ENCODE measurements around the gene FCAMR. TPM values are rescaled to one million over a fixed set of nuclear protein-coding genes. Genes with fewer than 3 reads are reported as not detected.
A peak's percentile ranks its signal among the peaks of the same experiment; 100 is the strongest.

The FCAMR gene
- total RNA-seq, 1 donor from 2014 or later: 3.6 TPM

GRCh38 chr1:207000651-207001291 lies 30.5 kb upstream of the FCAMR start:
- no peak for DNase-seq (ENCODE audit: low read depth)

DNA sequence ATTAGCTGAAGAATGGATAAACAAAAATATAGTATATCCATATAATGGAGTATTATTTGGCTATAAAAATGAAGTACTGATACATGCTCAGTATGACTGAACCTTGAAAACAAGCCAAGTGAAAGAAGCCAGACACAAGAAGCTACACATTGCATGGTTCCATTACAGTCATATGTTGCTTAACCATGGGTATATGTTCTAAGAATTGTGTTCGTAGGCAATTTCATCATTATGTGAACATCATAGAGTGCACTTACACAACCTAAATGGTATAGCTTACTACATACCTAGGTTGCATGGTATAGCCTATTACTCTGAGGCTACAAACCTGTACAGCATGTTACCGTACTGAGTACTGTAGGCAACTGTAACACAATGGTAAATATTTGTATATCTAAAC lies 28.6 kb upstream of the FCAMR start:
- no peak for DNase-seq (ENCODE audit: low read depth)

DNA sequence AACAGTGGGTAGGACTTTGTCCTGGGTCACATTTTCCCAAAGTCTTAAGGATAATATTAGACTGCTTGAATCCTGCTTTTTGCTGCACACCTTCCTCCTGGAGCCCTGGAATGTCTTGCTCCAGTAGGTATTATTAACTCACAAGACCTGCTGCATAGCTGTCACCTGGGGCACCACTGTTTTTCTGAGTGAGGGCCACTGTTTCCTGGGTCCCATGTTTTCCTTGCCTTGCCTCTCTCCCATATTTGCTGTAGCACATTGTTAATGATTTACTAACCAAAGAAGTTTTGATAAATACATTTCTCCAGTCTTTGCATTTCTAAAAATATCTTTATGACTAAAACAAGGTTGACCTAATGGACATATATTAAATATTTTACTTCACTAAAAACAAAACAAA lies 22.5 kb upstream of the FCAMR start:
- peak; percentile 81 for DNase-seq (ENCODE audit: low read depth)

GRCh38 chr1:206987873-206988272 lies 17.6 kb upstream of the FCAMR start:
- no peak for DNase-seq (ENCODE audit: low read depth)

DNA sequence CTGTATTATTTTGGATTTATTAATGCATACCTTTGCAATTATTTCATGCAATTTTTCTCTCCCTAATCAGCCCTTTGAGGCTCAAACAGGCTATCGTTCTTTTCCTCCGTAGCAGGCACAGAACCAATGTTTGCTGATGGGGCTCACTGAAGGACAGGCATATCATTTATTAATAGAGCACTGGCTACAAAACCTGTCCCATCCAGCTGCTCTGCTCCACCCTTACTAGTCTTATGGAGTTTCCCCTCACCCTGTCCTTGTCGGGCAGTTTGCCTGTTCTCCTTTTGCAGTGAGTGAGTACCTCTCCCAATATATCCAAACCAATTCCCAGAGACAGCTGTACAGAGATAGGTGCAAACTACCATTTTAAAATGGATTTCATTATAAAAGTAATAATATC lies 16.6 kb upstream of the FCAMR start:
- DNase-seq (ENCODE audit: low read depth): no peak

GRCh38 chr1:206986402-206986801 lies 16.1 kb upstream of the FCAMR start:
- DNase-seq (ENCODE audit: low read depth): no peak

DNA sequence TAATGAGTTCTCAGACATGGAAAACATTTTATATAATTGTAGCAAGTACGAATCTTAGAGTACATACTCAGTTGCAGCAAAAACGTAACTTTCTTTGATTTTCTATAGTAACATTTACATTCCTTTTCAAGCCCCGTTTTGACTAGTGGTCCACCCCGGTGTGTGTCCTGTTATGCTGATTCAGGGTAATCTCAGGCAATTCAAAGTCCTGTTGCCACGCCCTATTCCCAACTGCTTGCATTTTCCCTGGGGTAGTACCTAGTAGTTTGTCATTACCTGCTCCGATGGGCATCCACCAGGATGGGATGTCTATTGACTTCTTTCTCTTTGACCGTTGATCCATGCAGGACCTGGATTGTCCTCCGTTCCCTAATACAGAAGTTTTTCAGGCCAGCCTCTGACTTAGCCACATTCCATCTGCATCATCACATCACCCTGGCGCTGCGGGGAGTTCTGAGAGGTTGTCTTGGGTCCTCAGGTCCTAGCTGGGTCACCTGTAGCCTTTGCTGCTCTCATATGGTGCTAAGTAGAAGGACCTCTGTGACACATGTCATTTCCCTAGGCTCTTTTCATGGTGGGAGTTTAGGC lies 15.0 kb upstream of the FCAMR start:
- no peak for DNase-seq (ENCODE audit: low read depth)

DNA sequence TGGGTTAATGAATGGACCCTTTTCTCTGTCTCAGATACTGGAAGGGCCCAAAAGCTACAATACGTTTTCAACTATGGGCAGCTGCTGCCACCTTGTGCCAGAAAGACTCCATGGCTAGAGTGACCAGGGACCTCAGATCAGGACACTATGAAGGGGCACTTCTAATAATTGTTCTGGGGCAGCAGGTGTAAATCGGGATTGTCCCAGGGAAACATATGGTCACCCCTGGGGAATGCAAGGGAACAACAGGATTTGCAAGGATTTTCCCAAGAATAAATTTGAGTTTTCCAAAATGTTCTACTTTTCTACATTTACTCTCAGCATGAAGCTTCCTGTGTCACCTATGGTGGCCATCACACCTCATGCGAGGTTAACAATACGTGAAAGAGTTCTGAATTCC lies 12.0 kb upstream of the FCAMR start:
- DNase-seq (ENCODE audit: low read depth): no peak

DNA sequence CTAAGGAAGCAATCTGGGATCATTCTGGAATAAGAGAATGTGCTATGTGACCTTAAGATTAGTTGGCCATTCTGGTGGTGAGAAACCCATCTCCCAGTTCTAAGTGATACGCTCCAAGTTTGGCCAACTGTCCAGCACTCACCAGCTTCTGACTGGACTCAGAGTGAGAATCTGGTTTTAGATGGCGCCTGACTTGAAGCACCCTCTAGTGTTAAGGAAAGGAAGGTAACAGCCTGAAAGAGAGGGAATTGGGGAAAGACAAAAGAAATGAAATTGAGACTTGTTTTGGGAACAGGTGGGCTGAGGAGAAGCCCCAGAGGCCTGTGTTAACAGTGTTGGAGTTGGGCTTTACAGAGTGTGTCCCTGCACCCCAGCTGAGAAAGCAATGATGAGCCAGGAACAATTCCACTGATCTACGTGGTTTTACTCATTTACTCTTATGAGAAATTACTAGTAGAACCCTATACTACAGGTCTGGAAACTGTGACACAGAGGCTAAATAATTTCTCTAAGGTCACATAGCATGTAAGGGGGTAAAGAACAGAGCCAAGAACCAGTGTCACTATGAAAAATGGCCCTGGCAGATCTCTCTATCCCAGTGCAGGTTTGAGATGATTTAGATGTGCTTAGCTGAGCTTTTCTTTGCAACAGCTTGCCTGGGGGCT lies 9.3 kb upstream of the FCAMR start:
- DNase-seq (ENCODE audit: low read depth): peak; percentile 57

- no peak for DNase-seq (ENCODE audit: low read depth)
These were observed 8.0 kb upstream of the FCAMR start for GRCh38 chr1:206978259-206978658.

GRCh38 chr1:206975306-206975705 lies 5.0 kb upstream of the FCAMR start:
- peak; percentile 53 for DNase-seq (ENCODE audit: low read depth)

DNA sequence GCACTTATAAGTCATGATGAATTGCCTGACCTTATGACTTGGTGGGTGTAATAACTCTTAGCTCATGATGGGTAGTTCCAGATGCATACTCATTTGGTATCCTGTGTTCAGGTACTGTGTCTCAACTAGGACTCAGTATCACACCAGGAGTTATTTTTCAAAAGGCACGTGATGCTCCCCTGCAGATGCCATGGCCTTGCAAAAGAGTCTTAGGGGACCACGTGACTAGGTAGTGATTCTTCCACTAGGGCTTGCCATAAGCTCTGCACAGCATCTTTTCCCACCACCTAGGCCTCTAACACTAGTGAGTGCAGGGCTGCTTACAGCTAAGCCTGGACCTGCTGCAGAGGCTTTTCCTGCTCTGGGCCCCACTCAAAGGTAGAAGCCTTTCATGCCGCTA lies 3.9 kb upstream of the FCAMR start:
- DNase-seq (ENCODE audit: low read depth): no peak

DNA sequence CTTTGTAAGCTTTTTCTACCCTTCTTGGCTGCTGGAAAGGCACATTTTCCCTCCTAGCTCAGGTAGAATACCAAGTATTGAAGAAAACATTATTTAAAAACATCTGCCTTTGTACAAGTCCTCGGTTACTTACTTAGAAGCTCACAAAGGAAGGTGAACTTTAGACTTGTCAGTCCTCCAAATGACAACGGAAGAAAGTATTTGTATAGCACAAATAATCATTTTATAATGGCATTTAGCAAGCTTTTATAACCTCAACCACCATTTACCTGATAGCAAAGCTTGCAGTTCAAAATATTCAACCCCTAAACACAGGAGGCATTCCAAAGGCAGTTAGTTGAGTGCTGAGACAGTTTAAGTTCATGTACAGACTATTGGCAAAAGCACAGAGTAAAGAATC lies 2.5 kb upstream of the FCAMR start:
- no peak for DNase-seq (ENCODE audit: low read depth)

- no peak for DNase-seq (ENCODE audit: low read depth)
These were observed 882 bp upstream of the FCAMR start for GRCh38 chr1:206971029-206971655.

GRCh38 chr1:206969090-206969489 lies 1.2 kb downstream of the FCAMR start:
- no peak for DNase-seq (ENCODE audit: low read depth)

DNA sequence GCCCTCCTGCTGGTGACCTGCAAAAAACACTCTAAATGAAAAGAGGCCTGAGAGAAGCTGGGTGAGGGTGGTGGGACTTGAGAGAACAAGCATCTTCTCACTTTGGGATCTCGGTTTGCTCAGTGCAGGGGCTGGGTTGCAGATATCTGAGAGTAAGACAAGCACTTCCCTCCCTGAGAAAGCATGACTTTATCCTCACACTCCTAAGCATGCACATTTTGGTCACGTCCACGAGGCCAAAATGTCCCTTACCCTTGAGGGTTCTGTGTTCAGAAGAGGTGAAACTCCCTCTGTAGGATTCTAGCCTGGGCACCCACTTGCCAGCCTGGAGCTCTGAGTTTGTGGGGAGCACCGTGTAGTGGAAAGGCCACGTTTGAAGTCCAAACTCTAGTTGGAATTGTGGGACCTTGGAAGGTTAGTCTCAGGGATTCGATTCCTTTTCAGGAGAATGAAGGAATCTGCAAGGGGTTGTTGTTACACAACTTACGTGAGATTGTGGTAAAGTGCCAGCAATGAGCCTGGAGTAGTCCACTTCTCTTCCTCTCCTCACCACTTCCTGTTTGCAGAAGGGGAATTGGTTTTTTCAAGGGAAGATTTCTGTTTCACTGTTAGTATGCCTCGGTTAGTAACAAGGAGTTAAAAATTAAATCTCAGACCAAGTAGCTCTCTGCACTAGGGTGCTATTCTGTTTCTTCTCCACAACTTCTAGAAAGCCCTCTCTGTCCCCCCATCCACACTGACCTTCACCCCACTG lies 3.0 kb downstream of the FCAMR start:
- peak; percentile 89 for DNase-seq (ENCODE audit: low read depth)

GRCh38 chr1:206965781-206966180 lies 4.5 kb downstream of the FCAMR start:
- DNase-seq (ENCODE audit: low read depth): no peak

DNA sequence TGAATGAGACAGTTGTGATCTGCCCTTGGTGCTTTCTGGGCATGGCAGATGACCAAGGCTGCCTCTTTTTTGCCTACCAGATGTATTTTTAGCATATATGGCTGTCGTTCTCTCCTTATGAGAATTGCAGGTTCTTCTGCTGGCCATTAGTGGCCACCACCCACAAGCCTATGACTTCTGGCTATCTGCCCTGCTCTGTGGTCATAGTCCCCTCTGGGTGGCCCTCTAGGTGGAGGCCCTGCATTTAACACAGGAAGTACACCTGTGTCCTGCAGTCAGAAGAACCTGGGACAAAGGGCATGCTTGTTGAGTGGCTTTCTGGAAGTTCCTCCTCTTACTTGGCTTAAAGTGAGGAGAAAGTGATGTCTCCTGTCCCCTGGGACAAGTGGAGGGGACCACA lies 6.5 kb downstream of the FCAMR start:
- no peak for DNase-seq (ENCODE audit: low read depth)

DNA sequence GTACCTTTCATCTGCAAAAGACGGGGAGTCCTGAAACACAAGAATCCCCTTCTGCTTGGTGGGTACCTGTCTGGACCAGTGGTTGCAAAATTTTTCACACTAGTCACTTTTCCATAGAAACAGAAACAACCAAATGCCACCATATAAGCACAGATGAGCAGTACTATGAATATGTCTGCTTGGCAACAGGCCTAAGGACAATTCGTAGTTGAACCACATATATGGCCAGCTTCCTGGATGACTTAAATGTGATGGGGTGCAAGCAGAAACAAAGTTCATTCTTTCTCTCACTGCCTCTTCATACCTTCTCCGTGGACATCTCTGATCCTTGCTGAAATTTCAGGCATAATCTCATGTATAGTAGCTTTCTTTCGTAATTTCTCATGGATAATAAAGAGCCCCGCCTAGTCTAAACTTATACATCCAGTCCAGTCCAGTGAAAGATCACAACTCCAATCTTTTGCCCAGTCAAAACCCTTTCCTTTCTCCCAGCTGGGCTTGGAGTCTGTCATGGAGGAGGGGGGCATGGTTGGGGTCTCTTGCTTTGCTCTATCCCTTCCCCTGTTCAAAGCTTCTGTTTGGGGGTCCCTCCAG lies 7.0 kb downstream of the FCAMR start:
- no peak for DNase-seq (ENCODE audit: low read depth)

DNA sequence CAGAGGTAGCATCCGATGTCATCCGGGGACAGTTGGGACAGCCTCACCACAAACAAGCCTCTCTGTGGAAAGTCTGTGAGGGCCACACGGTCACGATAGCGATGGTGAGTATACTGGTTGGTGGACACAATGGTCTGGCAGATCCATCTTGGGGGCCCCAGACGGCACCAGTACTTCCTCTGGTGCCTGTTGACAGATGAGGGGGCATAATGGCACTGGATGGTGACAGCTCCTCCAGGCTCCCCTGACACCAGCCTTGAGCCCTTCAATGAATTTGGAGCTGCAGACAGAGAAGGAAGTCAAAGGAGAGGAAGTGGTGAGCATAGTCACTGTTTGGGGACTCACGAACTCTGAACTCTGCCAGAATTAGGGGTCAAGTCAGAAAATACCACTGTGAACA lies 8.0 kb downstream of the FCAMR start:
- no peak for DNase-seq (ENCODE audit: low read depth)

- DNase-seq (ENCODE audit: low read depth): no peak
These were observed 8.6 kb downstream of the FCAMR start for GRCh38 chr1:206961668-206962067.

Data from renal cortical epithelial cell (primary cell).